Dermis blood vessel endothelial cell (primary cell): ENCODE data around the gene DDX1. TPM values are rescaled to one million over a fixed set of nuclear protein-coding genes. Genes with fewer than 3 reads are reported as not detected.

Experiments
- DNase-seq: peaks from one replicate; pipeline ENCODE4 v3.0.0; 2010
- total RNA-seq: library from RNA; depleted of rRNA; stranded (reverse); fragments of >200 nt; gene quantifications from 2 replicates; pipeline ENCODE4 v1.2.3, GENCODE V29; 2014

DDX1 gene
- total RNA-seq, 1 donor from 2014 or later = 87.3 TPM

DNA sequence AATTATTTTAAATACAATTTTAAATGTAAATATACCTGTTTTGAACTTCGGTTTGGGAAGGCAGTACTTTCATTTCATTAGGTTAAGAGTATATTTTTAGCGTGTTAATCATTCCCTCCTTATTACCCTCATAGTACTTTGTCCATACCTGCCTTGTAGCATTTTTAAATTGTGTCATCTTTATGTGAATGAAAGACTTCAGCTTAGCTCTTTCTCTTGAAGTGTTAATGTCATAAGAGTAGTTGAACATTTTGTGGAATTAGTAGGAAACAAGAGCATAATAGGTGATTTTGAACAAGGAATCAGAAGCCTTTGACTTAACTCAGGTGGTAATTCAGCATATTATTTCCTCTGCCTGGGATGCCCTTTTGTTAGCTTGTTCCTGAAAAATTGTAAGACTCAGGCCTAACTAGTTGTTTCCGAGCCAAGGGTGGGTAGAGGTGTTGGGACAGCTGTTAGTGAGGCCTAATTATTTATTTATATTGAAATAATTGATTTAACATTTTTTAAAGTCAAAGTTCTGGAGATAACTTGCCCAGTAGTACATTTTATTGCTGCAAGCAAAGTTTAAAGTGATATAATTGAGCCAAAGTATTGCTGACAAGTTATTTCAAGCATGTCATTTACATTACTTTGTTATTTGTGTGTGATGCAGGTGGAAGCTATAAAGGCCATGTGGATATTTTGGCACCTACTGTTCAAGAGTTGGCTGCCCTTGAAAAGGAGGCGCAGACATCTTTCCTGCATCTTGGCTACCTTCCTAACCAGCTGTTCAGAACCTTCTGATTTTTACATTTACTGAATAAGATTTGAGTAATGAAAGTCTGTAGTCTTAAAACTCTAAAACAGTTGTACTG lies 38.7 kb downstream of the DDX1 start:
- no peak for DNase-seq

GRCh38 chr2:15630978-15631719 lies 39.5 kb downstream of the DDX1 start:
- DNase-seq = no peak

- DNase-seq = no peak
Measured at GRCh38 chr2:15631883-15632282, 40.2 kb downstream of the DDX1 start.

DNA sequence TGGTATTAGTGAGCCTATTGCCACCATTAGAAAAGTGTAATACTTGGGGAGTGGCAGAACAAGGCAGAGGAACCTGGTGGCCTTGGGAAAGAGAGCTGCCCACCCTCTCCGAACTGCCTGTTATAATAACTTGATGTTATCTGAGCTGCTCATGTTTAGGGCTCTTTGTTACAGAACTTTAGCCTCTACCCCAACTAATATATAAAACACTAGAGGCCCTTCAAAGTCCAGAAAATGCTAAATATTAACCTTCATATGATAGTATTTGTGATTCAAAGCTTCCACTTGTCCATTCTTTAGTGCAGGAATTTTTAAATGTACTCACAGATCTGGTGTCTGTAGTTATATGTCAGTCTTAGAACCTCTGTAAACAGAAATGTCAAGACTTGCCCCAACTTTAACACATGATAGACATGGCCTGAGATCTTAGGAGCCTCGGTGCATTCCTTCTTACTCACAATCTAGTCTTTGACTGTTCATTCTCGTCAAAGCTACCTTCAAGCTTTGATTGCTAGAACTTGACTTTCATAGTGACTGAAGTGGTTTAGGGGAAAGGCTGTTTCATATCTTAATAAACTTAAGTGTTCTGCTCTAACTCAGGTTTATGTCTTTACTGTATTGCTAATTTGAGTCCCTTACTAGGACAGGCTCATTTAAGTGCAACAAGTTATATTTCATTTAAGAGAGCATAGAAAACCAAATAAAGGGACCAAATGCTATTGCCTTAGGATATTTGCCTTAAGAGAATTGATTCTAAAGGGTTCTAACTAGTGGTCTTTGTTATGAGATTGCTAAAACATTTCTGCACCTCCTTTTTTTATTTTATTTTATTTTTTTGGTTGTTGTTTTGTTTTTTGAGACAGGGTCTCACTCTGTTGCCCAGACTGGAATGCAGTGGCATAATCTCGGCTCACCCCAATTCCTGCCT lies 41.6 kb downstream of the DDX1 start:
- DNase-seq = no peak

- no peak for DNase-seq
Measured at GRCh38 chr2:15633971-15634346, 42.3 kb downstream of the DDX1 start.

- DNase-seq = peak; percentile 56
Measured at GRCh38 chr2:15634846-15635490, 43.3 kb downstream of the DDX1 start.

GRCh38 chr2:15636972-15637785 lies 45.5 kb downstream of the DDX1 start:
- DNase-seq = peak; percentile 91

- DNase-seq = peak; percentile 24
Measured at GRCh38 chr2:15638720-15639119, 47.1 kb downstream of the DDX1 start.

DNA sequence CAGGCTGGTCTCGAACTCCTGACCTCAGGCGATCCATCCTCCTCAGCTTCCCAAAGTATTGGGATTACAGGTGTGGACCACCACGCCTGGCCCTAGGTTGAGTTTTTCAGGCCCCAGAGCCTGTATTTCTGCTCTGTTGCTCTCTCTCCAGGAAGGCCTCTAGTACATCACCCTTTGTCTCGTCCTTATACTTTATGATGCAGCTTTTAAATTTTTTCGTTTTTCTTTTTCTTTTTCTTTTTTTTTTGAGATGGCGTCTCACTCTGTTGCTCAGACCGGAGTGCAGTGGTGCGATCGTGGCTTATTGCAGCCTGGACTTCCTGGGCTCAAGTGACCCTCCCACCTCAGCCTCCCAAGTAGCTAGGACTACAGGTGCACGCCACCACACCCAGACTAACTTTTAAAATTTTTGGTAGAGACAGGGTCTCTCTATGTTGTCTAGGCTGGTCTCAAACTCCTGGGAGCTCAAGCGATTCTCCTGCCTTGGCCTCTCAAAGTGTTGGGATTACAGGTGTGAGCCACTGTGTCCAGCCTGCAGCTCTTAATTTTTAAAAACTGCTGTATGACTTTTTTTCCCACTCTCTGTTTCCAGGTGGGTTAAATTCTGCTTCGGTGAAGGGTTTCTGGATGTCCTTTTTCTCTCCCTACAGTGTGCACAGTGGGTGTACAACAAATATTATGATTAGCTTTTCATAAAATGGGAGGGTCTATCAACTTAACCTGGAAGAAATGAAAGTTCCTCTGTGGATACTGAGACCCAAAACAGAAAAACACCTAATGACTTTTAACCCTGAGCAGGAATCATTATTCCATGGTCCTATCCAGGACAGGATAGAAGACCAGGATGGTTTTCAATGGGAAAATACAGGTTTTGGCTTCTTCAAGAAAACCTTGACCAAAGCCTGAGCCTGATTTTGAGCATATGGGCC lies 47.9 kb downstream of the DDX1 start:
- DNase-seq = no peak

DNA sequence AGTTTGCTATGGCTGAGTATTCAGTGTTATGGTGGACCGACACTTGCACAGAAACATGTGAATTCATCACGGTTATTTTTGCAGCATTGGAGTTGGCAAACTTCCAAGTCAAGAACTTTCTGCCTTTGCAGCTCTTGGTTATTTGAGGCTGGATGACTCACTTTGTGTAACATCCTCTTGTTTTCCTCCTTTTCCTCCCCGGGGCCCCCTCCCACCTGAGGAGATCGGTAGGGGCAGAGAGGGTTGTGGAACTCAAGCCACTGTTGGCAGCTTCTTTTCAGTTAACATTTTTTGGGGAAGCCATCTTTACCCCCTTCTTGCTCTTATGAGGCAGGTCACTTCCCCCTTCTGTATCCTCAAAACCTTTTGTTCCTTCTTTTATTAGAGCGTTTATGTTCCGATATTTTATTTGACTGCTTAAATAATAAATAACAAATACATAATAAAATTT lies 48.6 kb downstream of the DDX1 start:
- peak; percentile 96 for DNase-seq

- DNase-seq = no peak
Measured at GRCh38 chr2:15640784-15641183, 49.1 kb downstream of the DDX1 start.

GRCh38 chr2:15641530-15641982 lies 49.9 kb downstream of the DDX1 start:
- DNase-seq = no peak

DNA sequence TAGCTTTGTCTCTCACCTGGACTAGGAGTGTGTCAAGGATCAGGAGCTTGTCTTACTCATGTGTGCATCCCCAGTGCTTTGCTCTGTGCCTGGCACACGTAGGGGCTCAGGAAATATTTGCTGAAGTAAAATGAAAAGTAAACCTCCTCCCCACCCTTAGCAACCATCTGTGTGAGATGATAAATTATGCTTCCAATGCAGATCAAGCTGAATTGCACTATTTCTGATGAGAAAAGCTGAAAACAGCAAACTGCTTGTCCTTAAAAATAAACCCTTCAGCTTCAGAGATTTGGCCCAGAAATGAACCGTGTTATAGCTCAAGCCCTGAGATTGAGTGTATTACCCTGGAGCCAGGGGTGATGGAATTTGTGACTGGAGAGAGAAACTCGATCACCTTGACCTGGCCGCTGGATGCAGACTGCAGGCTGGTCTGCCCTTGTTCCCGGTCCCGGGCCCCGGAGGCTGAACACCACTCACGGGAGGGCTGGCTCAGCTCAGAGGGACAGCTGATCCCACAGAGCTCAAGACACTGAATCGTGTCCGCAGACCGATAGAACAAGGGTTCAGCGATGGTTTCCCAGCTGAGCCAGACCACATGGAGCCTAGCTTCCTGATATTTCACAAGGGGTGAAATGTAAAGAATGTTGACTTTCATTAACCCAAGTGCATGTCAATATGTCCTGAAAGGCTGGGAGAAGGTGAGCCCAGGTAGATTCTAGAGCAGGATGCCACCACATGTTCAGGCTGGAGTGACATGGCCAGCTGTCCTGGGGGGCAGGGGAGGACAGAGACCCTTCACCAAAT lies 50.5 kb downstream of the DDX1 start:
- no peak for DNase-seq

GRCh38 chr2:15642815-15643500 lies 51.3 kb downstream of the DDX1 start:
- DNase-seq = no peak

DNA sequence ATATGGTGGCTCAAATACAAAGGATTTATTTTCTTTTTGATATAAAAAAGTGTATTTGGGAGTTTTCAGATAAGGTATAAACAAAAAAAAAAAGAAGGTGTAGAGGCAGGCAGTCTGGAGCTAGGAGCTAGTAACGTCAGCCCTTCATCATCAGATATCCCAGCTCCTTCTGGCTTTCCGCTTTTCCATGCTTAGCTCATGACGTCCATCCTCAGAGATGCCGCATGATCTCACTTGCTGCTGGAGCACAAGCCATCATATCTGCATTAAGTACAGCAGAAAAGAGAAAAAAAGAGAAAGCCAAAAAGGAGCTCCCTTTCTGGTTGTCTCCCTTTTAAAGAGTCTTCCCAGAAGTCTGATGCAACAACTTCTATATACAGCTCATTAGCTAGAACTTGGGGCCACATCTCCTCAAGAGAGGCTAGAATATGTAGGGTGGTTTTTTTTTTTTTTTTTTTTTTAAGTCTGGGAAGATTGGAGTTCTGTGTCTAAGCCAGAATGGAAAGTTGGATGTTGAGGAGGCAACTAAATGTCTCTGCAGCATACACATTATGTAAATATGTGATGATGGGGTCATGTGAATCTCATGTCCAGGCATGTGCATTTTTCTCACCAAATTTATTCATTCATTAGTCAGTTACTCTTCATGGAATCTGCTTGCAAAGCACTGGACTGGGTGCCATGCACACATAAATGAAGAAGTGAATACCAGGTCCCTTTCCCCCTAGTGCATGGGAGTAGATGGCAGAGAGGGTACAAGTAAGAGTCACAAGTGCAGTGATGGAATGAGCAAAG lies 52.3 kb downstream of the DDX1 start:
- DNase-seq = no peak

DNA sequence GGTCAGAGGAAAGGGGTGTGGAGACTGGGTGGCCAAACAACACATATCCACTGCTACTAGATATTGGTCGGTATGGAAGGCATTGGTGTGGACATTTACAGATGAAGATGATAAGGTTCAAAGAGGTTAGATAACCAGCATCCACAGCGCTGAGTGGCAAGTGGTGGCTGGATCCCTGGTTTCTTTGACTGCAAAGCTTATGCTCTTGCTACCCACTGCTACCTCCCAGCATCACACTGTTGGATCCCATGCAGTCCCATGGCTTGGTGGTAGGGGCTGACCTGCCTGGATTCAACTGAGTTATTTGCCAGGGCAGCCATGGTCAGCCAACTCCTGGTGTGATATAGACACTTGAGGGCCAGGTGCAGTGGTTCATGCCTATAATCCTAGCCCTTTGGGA lies 53.6 kb downstream of the DDX1 start:
- DNase-seq = no peak

GRCh38 chr2:15645720-15646385 lies 54.2 kb downstream of the DDX1 start:
- peak; percentile 53 for DNase-seq
